GM12864 (cell line): ENCODE measurements around the gene COLQ.
"Not testable (repeated sequence)": the region's sequence is repeated elsewhere in the genome, so short reads cannot be mapped to it uniquely, and the experiment has no call there.

ENCODE experiments used
- DNase-seq: peaks from one replicate; pipeline ENCODE4 v3.0.0-alpha.2; 2011; ENCODE audit warnings: low read depth
- H3K4me3 ChIP-seq: 2 replicates; pipeline ENCODE4 v1.5.1; 2011; ENCODE audit warnings: mild to moderate bottlenecking, low read depth, low read length, control low read depth
- CTCF ChIP-seq: IDR thresholded peaks from 2 replicates; pipeline ENCODE4 v1.5.1; 2011; ENCODE audit warnings: low read depth, mild to moderate bottlenecking, moderate library complexity, low read length, control low read depth, inconsistent platforms; ENCODE audit errors: missing control alignments

Gene COLQ

GRCh38 chr3:15420871-15421270 is 100.6 kb downstream of the COLQ start:
- DNase-seq, result no peak
- no peak overlapping the region for H3K4me3 ChIP-seq
- no peak for TF ChIP-seq CTCF

GRCh38 chr3:15410966-15411365 is 110.5 kb downstream of the COLQ start:
- H3K4me3 ChIP-seq, result not testable (repeated sequence)

GRCh38 chr3:15409774-15410173 is 111.7 kb downstream of the COLQ start:
- no peak overlapping the region for H3K4me3 ChIP-seq
- DNase-seq, result no peak
- TF ChIP-seq CTCF, result no peak

More at GRCh38 chr3:15410966-15411365, 110.5 kb downstream of the COLQ start:
- DNase-seq, result not testable (repeated sequence)

- DNase-seq, result no peak
- H3K4me3 ChIP-seq, result no peak overlapping the region
- no peak for TF ChIP-seq CTCF
These were observed 112.3 kb downstream of the COLQ start for GRCh38 chr3:15409239-15409638.

- DNase-seq, result peak; percentile 50
- TF ChIP-seq CTCF, result peak; percentile 43
- no peak overlapping the region for H3K4me3 ChIP-seq
These were observed 116.0 kb downstream of the COLQ start for GRCh38 chr3:15405448-15406050.

GRCh38 chr3:15404767-15405166 is 116.7 kb downstream of the COLQ start:
- DNase-seq, result no peak
- no peak overlapping the region for H3K4me3 ChIP-seq
- no peak for TF ChIP-seq CTCF

- no peak overlapping the region for H3K4me3 ChIP-seq
- no peak for DNase-seq
- TF ChIP-seq CTCF, result no peak
These were observed 117.5 kb downstream of the COLQ start for GRCh38 chr3:15403965-15404364.
